Nephron progenitor cell (in vitro differentiated cells): ENCODE measurements around the gene RMND5B.
A peak's percentile ranks its signal among the peaks of the same experiment; 100 is the strongest.

ENCODE experiments used
- DNase-seq: peaks from one replicate; pipeline ENCODE4 v3.0.0; 2021
- H3K27ac Mint-ChIP-seq: 2 replicates; pipeline ENCODE4 v1.8.0; 2021; ENCODE audit warnings: mild to moderate bottlenecking, moderate library complexity, mixed read lengths
- H3K27me3 Mint-ChIP-seq: 2 replicates; pipeline ENCODE4 v1.8.0; 2021; ENCODE audit warnings: mild to moderate bottlenecking, low read depth, mixed read lengths; ENCODE audit not compliant: poor library complexity
- H3K36me3 Mint-ChIP-seq: 2 replicates; pipeline ENCODE4 v1.8.0; 2021; ENCODE audit warnings: low read depth, mixed read lengths
- H3K4me1 Mint-ChIP-seq: 2 replicates; pipeline ENCODE4 v1.8.0; 2021; ENCODE audit warnings: mixed read lengths
- H3K4me3 Mint-ChIP-seq: 2 replicates; pipeline ENCODE4 v1.8.0; 2021; ENCODE audit warnings: mild to moderate bottlenecking, moderate library complexity, mixed read lengths
- H3K9me3 Mint-ChIP-seq: 2 replicates; pipeline ENCODE4 v1.8.0; 2021; ENCODE audit warnings: mild to moderate bottlenecking, moderate library complexity, mixed read lengths
- CTCF ChIP-seq: fragments of 200-600 bp; sonication (generic); IDR thresholded peaks from 2 replicates; pipeline ENCODE4 v1.5.0; 2021; ENCODE audit warnings: antibody characterized with exemption

Gene RMND5B

GRCh38 chr5:178136990-178137389 lies 6.2 kb downstream of the RMND5B start:
- Mint-ChIP-seq H3K9me3 (no peaks in the 10 kb centered on the region), H3K4me3 (no peak overlapping the region), H3K27ac (peak overlapping the region; percentile 66), H3K4me1 (peaks cover 4% of the 10 kb centered on the region), H3K36me3 (peaks cover 43% of the 10 kb centered on the region), H3K27me3 (no peaks in the 10 kb centered on the region)
- TF ChIP-seq CTCF, result no peak
- no peak for DNase-seq

GRCh38 chr5:178137991-178138390 lies 7.2 kb downstream of the RMND5B start:
- Mint-ChIP-seq H3K9me3 (no peaks in the 10 kb centered on the region), H3K36me3 (peaks cover 47% of the 10 kb centered on the region), H3K27me3 (no peaks in the 10 kb centered on the region), H3K27ac (no peak overlapping the region), H3K4me3 (no peak overlapping the region), H3K4me1 (peaks cover 3% of the 10 kb centered on the region)
- no peak for TF ChIP-seq CTCF
- DNase-seq, result no peak

GRCh38 chr5:178141550-178141949 lies 10.7 kb downstream of the RMND5B start:
- Mint-ChIP-seq H3K4me1 (no peaks in the 10 kb centered on the region), H3K36me3 (peaks cover 37% of the 10 kb centered on the region), H3K27me3 (no peaks in the 10 kb centered on the region), H3K27ac (no peak overlapping the region), H3K9me3 (no peaks in the 10 kb centered on the region), H3K4me3 (no peak overlapping the region)
- TF ChIP-seq CTCF, result no peak
- DNase-seq, result no peak

- DNase-seq, result no peak
- H3K9me3 Mint-ChIP-seq, result no peaks in the 10 kb centered on the region
- peaks cover 37% of the 10 kb centered on the region for H3K36me3 Mint-ChIP-seq
- H3K4me3 Mint-ChIP-seq, result no peak overlapping the region
- TF ChIP-seq CTCF, result no peak
- no peaks in the 10 kb centered on the region for H3K27me3 Mint-ChIP-seq
- H3K4me1 Mint-ChIP-seq, result no peaks in the 10 kb centered on the region
- H3K27ac Mint-ChIP-seq, result no peak overlapping the region
These were observed 11.8 kb downstream of the RMND5B start for GRCh38 chr5:178142642-178143041.

GRCh38 chr5:178143246-178143645 lies 12.4 kb downstream of the RMND5B start:
- Mint-ChIP-seq H3K9me3 (no peaks in the 10 kb centered on the region), H3K4me1 (no peaks in the 10 kb centered on the region), H3K4me3 (no peak overlapping the region), H3K27me3 (no peaks in the 10 kb centered on the region), H3K36me3 (peaks cover 37% of the 10 kb centered on the region), H3K27ac (no peak overlapping the region)
- TF ChIP-seq CTCF, result no peak
- DNase-seq, result no peak

GRCh38 chr5:178143901-178144300 lies 13.1 kb downstream of the RMND5B start:
- Mint-ChIP-seq H3K4me3 (no peak overlapping the region), H3K27ac (no peak overlapping the region), H3K4me1 (no peaks in the 10 kb centered on the region), H3K36me3 (peaks cover 36% of the 10 kb centered on the region), H3K27me3 (no peaks in the 10 kb centered on the region), H3K9me3 (no peaks in the 10 kb centered on the region)
- TF ChIP-seq CTCF, result no peak
- DNase-seq, result no peak
